BE2C (cell line): ENCODE measurements around the gene GPR26.

Experiments
- DNase-seq: peaks from one replicate; pipeline ENCODE4 v3.0.0-alpha.2; 2020
- H3K27me3 ChIP-seq: fragments of 250-450 bp; sonication (Bioruptor Pico); 2 replicates; pipeline ENCODE4 v1.5.1; 2020; ENCODE audit warnings: mild to moderate bottlenecking
- H3K36me3 ChIP-seq: fragments of 250-450 bp; sonication (Bioruptor Pico); 2 replicates; pipeline ENCODE4 v1.5.1; 2020; ENCODE audit warnings: mild to moderate bottlenecking
- H3K4me1 ChIP-seq: fragments of 250-450 bp; sonication (Bioruptor Pico); 2 replicates; pipeline ENCODE4 v1.5.1; 2020
- H3K4me3 ChIP-seq: 2 replicates; pipeline ENCODE4 v1.5.1; 2011; ENCODE audit warnings: low read depth, low read length
- H3K9me3 ChIP-seq: fragments of 250-450 bp; sonication (Bioruptor Pico); 2 replicates; pipeline ENCODE4 v1.5.1; 2020
- CTCF ChIP-seq: IDR thresholded peaks from 2 replicates; pipeline ENCODE4 v1.5.1; 2012; ENCODE audit warnings: mild to moderate bottlenecking, low read depth, low read length

The GPR26 gene

GRCh38 chr10:123718544-123719060 lies 52.4 kb downstream of the GPR26 start:
- Histone ChIP-seq H3K36me3 (no peaks in the 10 kb centered on the region), H3K27me3 (no peaks in the 10 kb centered on the region), H3K9me3 (no peaks in the 10 kb centered on the region), H3K4me3 (no peak overlapping the region), H3K4me1 (no peaks in the 10 kb centered on the region)
- DNase-seq, result no peak
- TF ChIP-seq CTCF, result no peak

- Histone ChIP-seq H3K4me3 (no peak overlapping the region), H3K9me3 (no peaks in the 10 kb centered on the region), H3K36me3 (no peaks in the 10 kb centered on the region), H3K27me3 (no peaks in the 10 kb centered on the region), H3K4me1 (no peaks in the 10 kb centered on the region)
- no peak for DNase-seq
- TF ChIP-seq CTCF, result no peak
Observed at GRCh38 chr10:123720536-123720935, 54.4 kb downstream of the GPR26 start.

- H3K9me3 ChIP-seq, result no peaks in the 10 kb centered on the region
- TF ChIP-seq CTCF, result no peak
- H3K27me3 ChIP-seq, result no peaks in the 10 kb centered on the region
- H3K36me3 ChIP-seq, result no peaks in the 10 kb centered on the region
- H3K4me1 ChIP-seq, result no peaks in the 10 kb centered on the region
- H3K4me3 ChIP-seq, result no peak overlapping the region
- no peak for DNase-seq
Observed at GRCh38 chr10:123721441-123722049, 55.4 kb downstream of the GPR26 start.

- Histone ChIP-seq H3K9me3 (no peaks in the 10 kb centered on the region), H3K36me3 (no peaks in the 10 kb centered on the region), H3K4me1 (no peaks in the 10 kb centered on the region), H3K4me3 (no peak overlapping the region), H3K27me3 (no peaks in the 10 kb centered on the region)
- DNase-seq, result no peak
- TF ChIP-seq CTCF, result no peak
Observed at GRCh38 chr10:123722351-123722750, 56.2 kb downstream of the GPR26 start.

- Histone ChIP-seq H3K36me3 (no peaks in the 10 kb centered on the region), H3K4me3 (no peak overlapping the region), H3K4me1 (no peaks in the 10 kb centered on the region), H3K9me3 (no peaks in the 10 kb centered on the region), H3K27me3 (no peaks in the 10 kb centered on the region)
- no peak for DNase-seq
- no peak for TF ChIP-seq CTCF
Observed at GRCh38 chr10:123724747-123725146, 58.6 kb downstream of the GPR26 start.

- Histone ChIP-seq H3K27me3 (no peaks in the 10 kb centered on the region), H3K9me3 (no peaks in the 10 kb centered on the region), H3K4me1 (no peaks in the 10 kb centered on the region), H3K36me3 (no peaks in the 10 kb centered on the region), H3K4me3 (no peak overlapping the region)
- no peak for DNase-seq
- no peak for TF ChIP-seq CTCF
Observed at GRCh38 chr10:123726381-123726780, 60.2 kb downstream of the GPR26 start.
